Keratinocyte (primary cell): ENCODE data around the gene CTNNA2. TPM values are rescaled to one million over a fixed set of nuclear protein-coding genes. Genes with fewer than 3 reads are reported as not detected.
A peak's percentile ranks its signal among the peaks of the same experiment; 100 is the strongest.

Source experiments
- DNase-seq: peaks from one replicate; pipeline ENCODE4 v3.0.0-alpha.2; 2011; ENCODE audit warnings: low read depth, missing footprints, low spot score
- FAIRE-seq: peaks from 2 replicates; lab custom pipeline; 2011; peaks lifted over from hg19 to GRCh38; lab: Jason Lieb, UNC
- H2AFZ ChIP-seq: 2 replicates; pipeline ENCODE4 v1.6.0; 2012; ENCODE audit warnings: low read length, control low read depth, inconsistent platforms; ENCODE audit not compliant: control insufficient read depth
- H3K27ac ChIP-seq: 2 replicates; pipeline ENCODE4 v1.5.1; 2011; ENCODE audit warnings: low read length; ENCODE audit not compliant: control insufficient read depth, insufficient read depth
- H3K27me3 ChIP-seq: 3 replicates; pipeline ENCODE4 v1.6.0; 2011; ENCODE audit warnings: low read length; ENCODE audit not compliant: control insufficient read depth, insufficient read depth; ENCODE audit errors: extremely low read depth
- H3K36me3 ChIP-seq, 2 experiments: 2 replicates in 1 of 2; 3 replicates in 1 of 2; pipeline ENCODE4 v1.5.1; 2011; ENCODE audit warnings: low read length in 2 of 2, mild to moderate bottlenecking in 1 of 2; ENCODE audit not compliant: control insufficient read depth in 2 of 2, insufficient read depth in 2 of 2; ENCODE audit errors: extremely low read depth in 1 of 2
- H3K4me1 ChIP-seq: 3 replicates; pipeline ENCODE4 v1.5.1; 2011; ENCODE audit warnings: low read length; ENCODE audit not compliant: control insufficient read depth, insufficient read depth; ENCODE audit errors: extremely low read depth
- H3K4me2 ChIP-seq: 3 replicates; pipeline ENCODE4 v1.6.0; 2011; ENCODE audit warnings: low read depth, low read length; ENCODE audit not compliant: control insufficient read depth, insufficient read depth; ENCODE audit errors: extremely low read depth
- H3K4me3 ChIP-seq, 3 experiments: fragments of 200-600 bp in 1 of 3; sonication (generic) in 1 of 3; 2 replicates in 2 of 3; 3 replicates in 1 of 3; pipeline ENCODE4 v1.5.1; 2011 to 2016; ENCODE audit warnings: low read length in 3 of 3, mild to moderate bottlenecking in 3 of 3, control low read depth in 2 of 3, inconsistent platforms in 1 of 3, low read depth in 1 of 3, mixed read lengths in 1 of 3, mixed run types in 1 of 3, moderate library complexity in 1 of 3; ENCODE audit not compliant: control insufficient read depth in 2 of 3, insufficient read depth in 2 of 3; ENCODE audit errors: extremely low read depth in 1 of 3
- H3K79me2 ChIP-seq: 2 replicates; pipeline ENCODE4 v1.6.0; 2012; ENCODE audit warnings: low read length; ENCODE audit not compliant: control insufficient read depth, insufficient read depth
- H3K9ac ChIP-seq: 3 replicates; pipeline ENCODE4 v1.6.0; 2011; ENCODE audit warnings: low read length; ENCODE audit not compliant: control insufficient read depth, insufficient read depth; ENCODE audit errors: extremely low read depth
- H3K9me1 ChIP-seq: 3 replicates; pipeline ENCODE4 v1.6.0; 2011; ENCODE audit warnings: low read length; ENCODE audit not compliant: control insufficient read depth, insufficient read depth; ENCODE audit errors: extremely low read depth
- H3K9me3 ChIP-seq: 2 replicates; pipeline ENCODE4 v1.5.1; 2012; ENCODE audit warnings: low read depth, low read length; ENCODE audit not compliant: control insufficient read depth
- H4K20me1 ChIP-seq: 3 replicates; pipeline ENCODE4 v1.6.0; 2011; ENCODE audit warnings: low read length; ENCODE audit not compliant: control insufficient read depth, insufficient read depth; ENCODE audit errors: extremely low read depth
- CTCF ChIP-seq, 3 experiments: IDR thresholded peaks in 1 of 3; conservative IDR thresholded peaks in 1 of 3; optimal IDR thresholded peaks in 1 of 3; 2 replicates in 2 of 3; 3 replicates in 1 of 3; pipeline versions ENCODE3 to v1.5.1; 2011; ENCODE audit warnings: low read length in 3 of 3, mild to moderate bottlenecking in 3 of 3, moderate library complexity in 2 of 3, control low read depth in 1 of 3, inconsistent platforms in 1 of 3; ENCODE audit not compliant: insufficient read depth in 2 of 3; ENCODE audit errors: extremely low read depth in 1 of 3
- EZH2 ChIP-seq: IDR thresholded peaks from one replicate; pipeline ENCODE4 v1.6.1; 2012; ENCODE audit warnings: inconsistent platforms, mild to moderate bottlenecking, low read length, moderate library complexity
- dilution Hi-C: fragments of 300-500 bp; cut with MboI; formaldehyde crosslinking; loops from one replicate; pipeline ENCODE4 v1.7.0; 2020; ENCODE audit warnings: low sequenced_read_pairs; ENCODE audit not compliant: extremely low pct_ligation_motif_present
- polyA plus RNA-seq, 5 experiments: library from polyadenylated mRNA; depleted of rRNA in 3 of 5; stranded (reverse) in 3 of 5; stranded (forward) in 1 of 5; unstranded in 1 of 5; fragments of >200 nt; gene quantifications; 1 replicate in 1 of 5; 2 replicates in 3 of 5; 3 replicates in 1 of 5; pipeline versions ENCODE4 v1.2.1 to v1.2.3, GENCODE V29; 2011 to 2012; ENCODE audit warnings: missing spikeins in 2 of 5, low read depth in 1 of 5, low replicate concordance in 1 of 5

CTNNA2 gene
- polyA plus RNA-seq, 1 donor (not counting 4 experiments of a cell fraction or from before 2014, with no cell fraction given): not detected

DNA sequence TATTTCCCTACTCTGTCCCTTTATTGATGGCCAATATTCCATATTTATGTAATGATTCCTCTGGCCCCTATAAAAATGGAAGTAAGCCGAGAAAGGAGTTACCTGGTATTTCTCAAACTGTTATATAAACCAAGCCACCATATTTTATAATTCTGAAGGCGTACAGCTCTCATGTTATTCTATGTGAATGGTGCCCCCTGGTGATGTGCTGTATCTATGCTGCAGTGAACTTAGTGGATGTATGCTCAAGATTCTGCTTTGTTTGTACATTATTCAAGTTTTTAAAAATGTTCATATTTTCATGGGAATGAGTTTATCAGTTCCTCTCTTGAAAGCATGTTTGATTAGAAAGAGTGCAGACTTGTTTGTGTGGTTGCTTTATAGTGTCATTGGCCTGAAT, 986.2 kb downstream of the CTNNA2 start:
- Histone ChIP-seq H3K4me3 (no peak overlapping the region), H3K79me2 (no peaks in the 10 kb centered on the region), H3K27me3 (no peaks in the 10 kb centered on the region), H4K20me1 (no peaks in the 10 kb centered on the region), H3K4me2 (no peak overlapping the region), H3K27ac (no peak overlapping the region), H3K9ac (no peak overlapping the region), H3K9me1 (no peaks in the 10 kb centered on the region), H3K9me3 (no peaks in the 10 kb centered on the region), H2AFZ (no peak overlapping the region), H3K36me3 (no peaks in the 10 kb centered on the region), H3K4me1 (peaks cover 5% of the 10 kb centered on the region)
- no peak for DNase-seq
- no peak for FAIRE-seq
- TF ChIP-seq CTCF (optimal IDR thresholded peaks at IDR 0.05 in 1 of 3, IDR thresholded peaks at IDR 0.05 in 1 of 3, conservative IDR thresholded peaks at IDR 0.05 in 1 of 3; ENCODE audit: extremely low read depth in 1 of 3, insufficient read depth in 2 of 3, low read length in 3 of 3) (peak; percentile 44 to 54 (median 45)), EZH2 (no peak)
- dilution Hi-C loops: no loop called here

- H2AFZ ChIP-seq: no peak overlapping the region
- no peaks in the 10 kb centered on the region for H3K36me3 ChIP-seq
- FAIRE-seq (no peak), DNase-seq (no peak)
- H3K4me3 ChIP-seq: no peak overlapping the region
- no peak overlapping the region for H3K4me2 ChIP-seq
- no peaks in the 10 kb centered on the region for H3K9me3 ChIP-seq
- no peaks in the 10 kb centered on the region for H3K79me2 ChIP-seq
- TF ChIP-seq CTCF (optimal IDR thresholded peaks at IDR 0.05 in 1 of 3, IDR thresholded peaks at IDR 0.05 in 1 of 3, conservative IDR thresholded peaks at IDR 0.05 in 1 of 3; ENCODE audit: extremely low read depth in 1 of 3, insufficient read depth in 2 of 3, low read length in 3 of 3): no peak
- no peak for TF ChIP-seq EZH2
- no peak overlapping the region for H3K9ac ChIP-seq
- H3K9me1 ChIP-seq: no peaks in the 10 kb centered on the region
- no peaks in the 10 kb centered on the region for H3K27me3 ChIP-seq
- no peaks in the 10 kb centered on the region for H4K20me1 ChIP-seq
- dilution Hi-C loops: no loop called here
- no peak overlapping the region for H3K27ac ChIP-seq
- H3K4me1 ChIP-seq: peaks cover 2% of the 10 kb centered on the region
Observed at GRCh38 chr2:80501874-80502624, 989.2 kb downstream of the CTNNA2 start.
